Neural cell (in vitro differentiated cells): ENCODE measurements around the gene TTLL5.

Experiments
- EP300 ChIP-seq: fragments of 450-650 bp; conservative IDR thresholded peaks from 2 replicates; pipeline ENCODE4 v1.6.1; 2014; ENCODE audit warnings: antibody characterized with exemption, mild to moderate bottlenecking, moderate library complexity; ENCODE audit not compliant: poor library complexity, severe bottlenecking
- MXI1 ChIP-seq: fragments of 450-650 bp; conservative IDR thresholded peaks from 2 replicates; pipeline ENCODE4 v1.6.1; 2014; ENCODE audit warnings: antibody characterized with exemption, mild to moderate bottlenecking; ENCODE audit not compliant: poor library complexity, severe bottlenecking
- POLR2AphosphoS5 ChIP-seq: IDR thresholded peaks from 2 replicates; pipeline ENCODE4 v1.6.1; 2012
- RAD21 ChIP-seq: fragments of 450-650 bp; conservative IDR thresholded peaks from 2 replicates; pipeline ENCODE4 v1.6.1; 2014; ENCODE audit warnings: antibody characterized with exemption, mild to moderate bottlenecking, moderate library complexity
- TAF1 ChIP-seq: IDR thresholded peaks from 2 replicates; pipeline ENCODE4 v1.6.1; 2012; ENCODE audit warnings: low read depth
- TF ChIP-seq, protein P1 (sequence below): fragments of 450-650 bp; IDR thresholded peaks from 2 replicates; pipeline ENCODE4 v1.5.1; 2014; ENCODE audit warnings: antibody characterized with exemption, mild to moderate bottlenecking, moderate library complexity; ENCODE audit not compliant: poor library complexity, severe bottlenecking

DNA sequence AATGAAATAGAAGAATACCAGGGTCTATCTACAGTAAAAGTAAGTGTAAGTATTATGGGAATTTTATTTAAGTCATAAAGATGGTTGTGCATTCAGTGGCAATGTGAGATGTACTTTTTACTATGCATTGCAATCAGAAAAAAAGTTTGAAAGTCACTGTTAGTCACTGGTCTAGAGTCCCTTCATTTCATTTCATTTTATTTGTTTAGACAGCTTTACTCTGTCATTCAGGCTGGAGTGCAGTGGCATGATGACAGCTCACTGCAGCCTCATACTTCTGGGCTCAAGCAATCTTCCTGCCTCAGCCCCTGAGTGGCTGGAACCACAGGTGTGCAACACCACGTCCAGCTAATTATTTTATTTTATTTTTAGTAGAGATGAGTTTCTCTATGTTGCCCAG, 278.2 kb downstream of the TTLL5 start:
- TF ChIP-seq, protein P1, sequence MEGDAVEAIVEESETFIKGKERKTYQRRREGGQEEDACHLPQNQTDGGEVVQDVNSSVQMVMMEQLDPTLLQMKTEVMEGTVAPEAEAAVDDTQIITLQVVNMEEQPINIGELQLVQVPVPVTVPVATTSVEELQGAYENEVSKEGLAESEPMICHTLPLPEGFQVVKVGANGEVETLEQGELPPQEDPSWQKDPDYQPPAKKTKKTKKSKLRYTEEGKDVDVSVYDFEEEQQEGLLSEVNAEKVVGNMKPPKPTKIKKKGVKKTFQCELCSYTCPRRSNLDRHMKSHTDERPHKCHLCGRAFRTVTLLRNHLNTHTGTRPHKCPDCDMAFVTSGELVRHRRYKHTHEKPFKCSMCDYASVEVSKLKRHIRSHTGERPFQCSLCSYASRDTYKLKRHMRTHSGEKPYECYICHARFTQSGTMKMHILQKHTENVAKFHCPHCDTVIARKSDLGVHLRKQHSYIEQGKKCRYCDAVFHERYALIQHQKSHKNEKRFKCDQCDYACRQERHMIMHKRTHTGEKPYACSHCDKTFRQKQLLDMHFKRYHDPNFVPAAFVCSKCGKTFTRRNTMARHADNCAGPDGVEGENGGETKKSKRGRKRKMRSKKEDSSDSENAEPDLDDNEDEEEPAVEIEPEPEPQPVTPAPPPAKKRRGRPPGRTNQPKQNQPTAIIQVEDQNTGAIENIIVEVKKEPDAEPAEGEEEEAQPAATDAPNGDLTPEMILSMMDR = no peak
- TF ChIP-seq MXI1 (no peak), POLR2AphosphoS5 (no peak), EP300 (no peak), RAD21 (no peak), TAF1 (no peak)
